Activated naive CD4-positive, alpha-beta T cell treated with anti-CD3 and anti-CD28 coated beads, Interleukin-2, amount 50 U/mL, for 72 hours (primary cell): ENCODE results near the gene PRMT1. TPM values are rescaled to one million over a fixed set of nuclear protein-coding genes. Genes with fewer than 3 reads are reported as not detected.

ENCODE experiments used
- ATAC-seq, 2 donors: fragments of 150-1000 bp; cut with Tn5 transposase; 2 replicates each; pipeline ENCODE4 v1.10.0; 2021; ENCODE audit warnings: mild to moderate bottlenecking in 2 of 2, moderate library complexity in 2 of 2
- DNase-seq, 2 donors: peaks; one replicate each; pipeline ENCODE4 v3.0.0; 2021 to 2022; ENCODE audit warnings: low spot score in 2 of 2
- H3K27ac Mint-ChIP-seq, 2 donors: one replicate each; pipeline ENCODE4 v1.8.0; 2022; ENCODE audit warnings: mild to moderate bottlenecking in 2 of 2, mixed read lengths in 2 of 2
- H3K36me3 Mint-ChIP-seq, 2 donors: one replicate each; pipeline ENCODE4 v1.8.0; 2022; ENCODE audit warnings: mixed read lengths in 2 of 2
- H3K9me3 Mint-ChIP-seq, 2 donors: one replicate each; pipeline ENCODE4 v1.8.0; 2022; ENCODE audit warnings: mixed read lengths in 2 of 2
- total RNA-seq, 2 donors: library from RNA; stranded (reverse); gene quantifications; one replicate each; pipeline ENCODE4 v1.2.3, GENCODE V29; 2022

Gene PRMT1
- total RNA-seq, 2 donors from 2014 or later, result 248 to 309 TPM

- DNase-seq (no peak), ATAC-seq (no peak)
- Mint-ChIP-seq H3K27ac (peak overlapping the region; percentile 7 to 54), H3K9me3 (no peaks in the 10 kb centered on the region), H3K36me3 (peaks cover 11 to 17% of the 10 kb centered on the region in 2 donors)
Observed at GRCh38 chr19:49679771-49680413, 2.8 kb downstream of the PRMT1 start.

GRCh38 chr19:49680421-49681351 is 3.6 kb downstream of the PRMT1 start:
- H3K27ac Mint-ChIP-seq, result peak overlapping the region; percentile 36 to 54

GRCh38 chr19:49681830-49682229 is 4.8 kb downstream of the PRMT1 start:
- Mint-ChIP-seq H3K27ac (peak overlapping the region in 1 of 2 donors; percentile 36), H3K36me3 (peaks cover 20 to 24% of the 10 kb centered on the region in 2 donors), H3K9me3 (no peaks in the 10 kb centered on the region)
- ATAC-seq, result no peak
- no peak for DNase-seq

More at GRCh38 chr19:49680421-49681351, 3.6 kb downstream of the PRMT1 start:
- H3K9me3 Mint-ChIP-seq, result no peaks in the 10 kb centered on the region
- ATAC-seq (peak in 1 of 2 donors; percentile 5), DNase-seq (peak; percentile 88 to 99)
- peaks cover 19 to 24% of the 10 kb centered on the region in 2 donors for H3K36me3 Mint-ChIP-seq

GRCh38 chr19:49682274-49682673 is 5.2 kb downstream of the PRMT1 start:
- ATAC-seq, result no peak
- no peak for DNase-seq
- Mint-ChIP-seq H3K36me3 (peaks cover 16 to 20% of the 10 kb centered on the region in 2 donors), H3K9me3 (no peaks in the 10 kb centered on the region), H3K27ac (peak overlapping the region in 1 of 2 donors; percentile 36)

- no peak for ATAC-seq
- Mint-ChIP-seq H3K36me3 (peaks cover 9 to 15% of the 10 kb centered on the region in 2 donors), H3K27ac (no peak overlapping the region), H3K9me3 (no peaks in the 10 kb centered on the region)
- DNase-seq, result no peak
Observed at GRCh38 chr19:49683814-49684250, 6.8 kb downstream of the PRMT1 start.

- DNase-seq (no peak), ATAC-seq (no peak)
- Mint-ChIP-seq H3K9me3 (no peaks in the 10 kb centered on the region), H3K27ac (peak overlapping the region in 1 of 2 donors; percentile 72), H3K36me3 (peaks cover 9 to 15% of the 10 kb centered on the region in 2 donors)
Observed at GRCh38 chr19:49684251-49684982, 7.3 kb downstream of the PRMT1 start.

- H3K27ac Mint-ChIP-seq, result no peak overlapping the region
- H3K36me3 Mint-ChIP-seq, result peaks cover 9 to 15% of the 10 kb centered on the region in 2 donors
- no peak for ATAC-seq
- H3K9me3 Mint-ChIP-seq, result no peaks in the 10 kb centered on the region
- no peak for DNase-seq
Observed at GRCh38 chr19:49684983-49685553, 8.0 kb downstream of the PRMT1 start.

GRCh38 chr19:49685845-49686332 is 8.8 kb downstream of the PRMT1 start:
- H3K36me3 Mint-ChIP-seq, result peaks cover 9 to 15% of the 10 kb centered on the region in 2 donors
- no peak for ATAC-seq
- no peaks in the 10 kb centered on the region for H3K9me3 Mint-ChIP-seq
- no peak for DNase-seq
- H3K27ac Mint-ChIP-seq, result peak overlapping the region in 1 of 2 donors; percentile 36

GRCh38 chr19:49686503-49687088 is 9.5 kb downstream of the PRMT1 start:
- peaks cover 9 to 15% of the 10 kb centered on the region in 2 donors for H3K36me3 Mint-ChIP-seq
- H3K9me3 Mint-ChIP-seq, result no peaks in the 10 kb centered on the region
- H3K27ac Mint-ChIP-seq, result no peak overlapping the region
- ATAC-seq, result no peak
- no peak for DNase-seq

GRCh38 chr19:49687150-49687549 is 10.1 kb downstream of the PRMT1 start:
- DNase-seq (no peak), ATAC-seq (no peak)
- Mint-ChIP-seq H3K36me3 (peaks cover 9 to 15% of the 10 kb centered on the region in 2 donors), H3K9me3 (no peaks in the 10 kb centered on the region), H3K27ac (peak overlapping the region in 1 of 2 donors; percentile 65)

- Mint-ChIP-seq H3K27ac (no peak overlapping the region), H3K36me3 (peaks cover 9 to 15% of the 10 kb centered on the region in 2 donors), H3K9me3 (no peaks in the 10 kb centered on the region)
- no peak for ATAC-seq
- DNase-seq, result no peak
Observed at GRCh38 chr19:49687566-49688316, 10.7 kb downstream of the PRMT1 start.

- no peak for ATAC-seq
- peak overlapping the region; percentile 15 to 95 for H3K27ac Mint-ChIP-seq
- no peak for DNase-seq
- H3K9me3 Mint-ChIP-seq, result no peaks in the 10 kb centered on the region
- peaks cover 9 to 15% of the 10 kb centered on the region in 2 donors for H3K36me3 Mint-ChIP-seq
Observed at GRCh38 chr19:49688531-49689132, 11.6 kb downstream of the PRMT1 start.

- DNase-seq, result peak in 1 of 2 donors; percentile 59
- peak; percentile 41 to 51 for ATAC-seq
- Mint-ChIP-seq H3K9me3 (no peaks in the 10 kb centered on the region), H3K27ac (peak within 1 kb of the TSS; percentile 36 to 95), H3K36me3 (peaks cover 9% of the 10 kb centered on the region in 2 donors)
Observed at GRCh38 chr19:49689133-49690078, 12.3 kb downstream of the PRMT1 start, which contains the start of gene ADM5. TSS of gene ADM5 (plus strand) at chr19:49689594. CDS start at chr19:49689838, 244 bp downstream.
